ENCODE data around the gene GBF1. TPM values are rescaled to one million over a fixed set of nuclear protein-coding genes. Genes with fewer than 3 reads are reported as not detected.
A peak's percentile ranks its signal among the peaks of the same experiment; 100 is the strongest.
"Not testable (repeated sequence)": the region's sequence is repeated elsewhere in the genome, so short reads cannot be mapped to it uniquely, and the experiment has no call there.

The GBF1 gene
- total RNA-seq, 1 donor from 2014 or later, result 71.6 TPM

DNA sequence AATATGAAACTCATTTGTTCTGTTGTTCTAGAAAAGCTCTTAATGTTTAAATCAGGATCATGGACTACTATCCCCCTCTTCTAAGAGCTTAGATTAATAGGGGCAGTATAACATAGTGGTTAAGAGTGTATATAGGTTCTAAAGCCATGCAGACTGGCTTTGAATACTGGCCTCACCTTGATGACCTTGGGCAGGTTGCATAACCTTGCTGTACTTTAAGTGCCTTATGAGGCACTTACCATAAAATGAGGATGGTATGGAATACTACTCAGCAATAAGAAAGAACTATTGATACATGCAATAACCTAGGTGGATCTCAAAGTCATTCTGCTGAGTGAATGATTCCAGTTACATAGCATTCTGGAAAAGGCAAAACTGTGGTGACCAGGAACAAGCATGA lies 53.6 kb downstream of the GBF1 start:
- H3K27me3 Mint-ChIP-seq (ENCODE audit: unreplicated experiment), result peaks cover 1% of the 10 kb centered on the region
- no peak overlapping the region for H3K27ac Mint-ChIP-seq (ENCODE audit: unreplicated experiment)
- DNase-seq, result no peak
- peaks cover 5% of the 10 kb centered on the region for H3K36me3 Mint-ChIP-seq (ENCODE audit: unreplicated experiment)
- peak overlapping the region; percentile 20 for H3K4me3 Mint-ChIP-seq (ENCODE audit: unreplicated experiment)
- H3K4me1 Mint-ChIP-seq (ENCODE audit: low read depth, unreplicated experiment), result peaks cover 13% of the 10 kb centered on the region
- TF ChIP-seq, protein P1, sequence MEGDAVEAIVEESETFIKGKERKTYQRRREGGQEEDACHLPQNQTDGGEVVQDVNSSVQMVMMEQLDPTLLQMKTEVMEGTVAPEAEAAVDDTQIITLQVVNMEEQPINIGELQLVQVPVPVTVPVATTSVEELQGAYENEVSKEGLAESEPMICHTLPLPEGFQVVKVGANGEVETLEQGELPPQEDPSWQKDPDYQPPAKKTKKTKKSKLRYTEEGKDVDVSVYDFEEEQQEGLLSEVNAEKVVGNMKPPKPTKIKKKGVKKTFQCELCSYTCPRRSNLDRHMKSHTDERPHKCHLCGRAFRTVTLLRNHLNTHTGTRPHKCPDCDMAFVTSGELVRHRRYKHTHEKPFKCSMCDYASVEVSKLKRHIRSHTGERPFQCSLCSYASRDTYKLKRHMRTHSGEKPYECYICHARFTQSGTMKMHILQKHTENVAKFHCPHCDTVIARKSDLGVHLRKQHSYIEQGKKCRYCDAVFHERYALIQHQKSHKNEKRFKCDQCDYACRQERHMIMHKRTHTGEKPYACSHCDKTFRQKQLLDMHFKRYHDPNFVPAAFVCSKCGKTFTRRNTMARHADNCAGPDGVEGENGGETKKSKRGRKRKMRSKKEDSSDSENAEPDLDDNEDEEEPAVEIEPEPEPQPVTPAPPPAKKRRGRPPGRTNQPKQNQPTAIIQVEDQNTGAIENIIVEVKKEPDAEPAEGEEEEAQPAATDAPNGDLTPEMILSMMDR (IDR thresholded peaks at IDR 0.05; ENCODE audit: partially characterized antibody, unreplicated experiment), result no peak
- peaks cover 5% of the 10 kb centered on the region for H3K9me3 Mint-ChIP-seq (ENCODE audit: unreplicated experiment)

DNA sequence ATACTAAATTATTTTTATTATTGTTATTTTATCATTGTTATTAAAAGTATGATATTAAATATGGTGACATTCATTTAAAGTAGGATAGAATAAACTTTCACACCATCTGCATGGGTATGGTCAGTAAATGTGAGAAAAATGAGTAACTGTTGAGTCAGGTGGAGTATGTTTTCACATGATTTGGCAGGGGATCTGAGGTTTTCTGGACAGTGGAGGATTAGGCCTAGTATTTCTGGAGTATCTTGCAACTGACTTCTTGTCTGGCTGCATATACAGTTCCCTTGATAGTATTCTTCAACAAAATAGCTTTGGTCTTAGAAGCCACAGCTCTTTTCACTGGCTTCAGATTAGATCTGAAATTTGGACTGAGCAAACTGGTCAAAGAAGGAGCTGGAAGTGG lies 54.5 kb downstream of the GBF1 start:
- peak overlapping the region; percentile 69 for H3K4me3 Mint-ChIP-seq (ENCODE audit: unreplicated experiment)
- DNase-seq, result no peak
- peaks cover 1% of the 10 kb centered on the region for H3K27me3 Mint-ChIP-seq (ENCODE audit: unreplicated experiment)
- TF ChIP-seq, protein P1 (IDR thresholded peaks at IDR 0.05; ENCODE audit: partially characterized antibody, unreplicated experiment), result no peak
- peak overlapping the region; percentile 85 for H3K27ac Mint-ChIP-seq (ENCODE audit: unreplicated experiment)
- H3K9me3 Mint-ChIP-seq (ENCODE audit: unreplicated experiment), result peaks cover 5% of the 10 kb centered on the region
- H3K4me1 Mint-ChIP-seq (ENCODE audit: low read depth, unreplicated experiment), result peaks cover 12% of the 10 kb centered on the region
- peaks cover 5% of the 10 kb centered on the region for H3K36me3 Mint-ChIP-seq (ENCODE audit: unreplicated experiment)

DNA sequence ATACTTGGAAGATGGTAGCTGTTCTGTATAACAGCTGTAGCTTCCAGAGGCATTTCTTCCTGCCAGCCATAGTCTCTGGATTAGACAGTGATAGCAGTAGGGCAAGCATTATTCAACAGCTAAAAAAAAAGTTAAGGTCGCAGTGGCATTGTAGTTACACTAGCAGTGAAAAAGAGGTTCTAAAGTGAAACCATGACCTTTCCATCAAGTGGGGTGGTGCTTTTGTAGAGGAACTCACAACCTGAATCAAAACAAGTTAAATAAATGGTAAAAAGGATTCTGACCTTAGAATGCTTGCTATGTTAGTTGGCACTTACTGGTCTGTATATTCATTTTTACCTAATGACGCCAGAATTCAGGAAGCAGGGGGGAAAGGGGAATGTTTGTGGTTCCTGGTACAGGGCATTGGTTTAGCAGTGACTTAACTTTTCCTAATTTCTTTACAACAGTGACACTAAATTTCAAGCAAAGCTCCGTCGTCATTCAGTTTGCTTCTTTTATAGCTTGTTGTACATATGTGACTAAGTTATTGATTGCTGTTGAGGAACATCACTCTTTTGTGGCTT lies 55.0 kb downstream of the GBF1 start:
- TF ChIP-seq, protein P1 (IDR thresholded peaks at IDR 0.05; ENCODE audit: partially characterized antibody, unreplicated experiment), result no peak
- H3K9me3 Mint-ChIP-seq (ENCODE audit: unreplicated experiment), result peaks cover 5% of the 10 kb centered on the region
- peaks cover 1% of the 10 kb centered on the region for H3K27me3 Mint-ChIP-seq (ENCODE audit: unreplicated experiment)
- peak overlapping the region; percentile 69 for H3K4me3 Mint-ChIP-seq (ENCODE audit: unreplicated experiment)
- H3K27ac Mint-ChIP-seq (ENCODE audit: unreplicated experiment), result peak overlapping the region; percentile 85
- H3K4me1 Mint-ChIP-seq (ENCODE audit: low read depth, unreplicated experiment), result peaks cover 11% of the 10 kb centered on the region
- DNase-seq, result no peak
- H3K36me3 Mint-ChIP-seq (ENCODE audit: unreplicated experiment), result peaks cover 5% of the 10 kb centered on the region

DNA sequence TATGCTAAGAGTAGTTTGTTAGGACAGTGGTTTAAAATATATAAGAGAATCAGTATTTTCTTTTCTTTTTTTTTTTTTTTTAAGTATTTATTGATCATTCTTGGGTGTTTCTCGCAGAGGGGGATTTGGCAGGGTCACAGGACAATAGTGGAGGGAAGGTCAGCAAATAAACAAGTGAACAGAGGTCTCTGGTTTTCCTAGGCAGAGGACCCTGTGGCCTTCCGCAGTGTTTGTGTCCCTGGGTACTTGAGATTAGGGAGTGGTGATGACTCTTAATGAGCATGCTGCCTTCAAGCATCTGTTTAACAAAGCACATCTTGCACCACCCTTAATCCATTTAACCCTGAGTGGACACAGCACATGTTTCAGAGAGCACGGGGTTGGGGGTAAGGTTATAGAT lies 55.6 kb downstream of the GBF1 start:
- H3K27me3 Mint-ChIP-seq (ENCODE audit: unreplicated experiment); DNase-seq; H3K9me3 Mint-ChIP-seq (ENCODE audit: unreplicated experiment); H3K36me3 Mint-ChIP-seq (ENCODE audit: unreplicated experiment): not testable (repeated sequence)
- Mint-ChIP-seq H3K4me3 (ENCODE audit: unreplicated experiment) (peak overlapping the region; percentile 49), H3K27ac (ENCODE audit: unreplicated experiment) (peak overlapping the region; percentile 85), H3K4me1 (ENCODE audit: low read depth, unreplicated experiment) (peaks cover 11% of the 10 kb centered on the region)

DNA sequence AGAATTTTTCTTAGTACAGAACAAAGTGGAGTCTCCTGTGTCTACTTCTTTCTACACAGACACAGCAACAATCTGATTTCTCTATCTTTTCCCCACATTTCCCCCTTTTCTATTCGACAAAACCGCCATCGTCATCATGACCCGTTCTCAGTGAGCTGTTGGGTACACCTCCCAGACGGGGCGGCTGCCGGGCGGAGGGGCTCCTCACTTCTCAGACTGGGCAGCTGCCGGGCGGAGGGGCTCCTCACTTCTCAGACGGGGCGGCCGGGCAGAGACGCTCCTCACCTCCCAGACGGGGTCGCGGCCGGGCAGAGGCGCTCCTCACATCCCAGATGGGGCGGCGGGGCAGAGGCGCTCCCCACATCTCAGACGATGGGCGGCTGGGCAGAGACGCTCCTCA lies 56.0 kb downstream of the GBF1 start:
- not testable (repeated sequence) for DNase-seq; H3K9me3 Mint-ChIP-seq (ENCODE audit: unreplicated experiment); H3K4me3 Mint-ChIP-seq (ENCODE audit: unreplicated experiment); H3K27me3 Mint-ChIP-seq (ENCODE audit: unreplicated experiment); H3K36me3 Mint-ChIP-seq (ENCODE audit: unreplicated experiment)
- Mint-ChIP-seq H3K27ac (ENCODE audit: unreplicated experiment) (peak overlapping the region; percentile 55), H3K4me1 (ENCODE audit: low read depth, unreplicated experiment) (peaks cover 11% of the 10 kb centered on the region)

DNA sequence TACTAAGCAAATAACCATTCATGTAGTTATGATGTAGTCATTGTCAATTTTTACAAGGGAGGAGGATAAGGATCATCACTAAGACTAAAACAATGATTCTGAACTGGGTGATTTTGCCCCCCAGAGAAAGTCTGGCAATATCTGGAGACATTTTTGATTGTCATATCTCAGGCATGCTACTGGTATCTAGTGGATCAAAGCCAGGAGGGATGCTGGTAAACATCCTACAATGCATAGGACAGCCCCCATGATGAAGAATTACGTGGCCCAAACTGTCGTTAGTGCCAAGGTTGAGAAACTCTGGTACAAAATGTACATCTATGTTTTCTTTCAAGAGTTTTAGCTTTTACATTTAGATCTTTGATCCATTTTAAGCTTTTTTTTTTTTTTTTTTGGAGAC lies 57.3 kb downstream of the GBF1 start:
- no peak for DNase-seq
- Mint-ChIP-seq H3K27ac (ENCODE audit: unreplicated experiment) (peak overlapping the region; percentile 8), H3K4me3 (ENCODE audit: unreplicated experiment) (no peak overlapping the region), H3K36me3 (ENCODE audit: unreplicated experiment) (peaks cover 5% of the 10 kb centered on the region), H3K9me3 (ENCODE audit: unreplicated experiment) (peaks cover 5% of the 10 kb centered on the region), H3K27me3 (ENCODE audit: unreplicated experiment) (peaks cover 1% of the 10 kb centered on the region), H3K4me1 (ENCODE audit: low read depth, unreplicated experiment) (peaks cover 11% of the 10 kb centered on the region)
- TF ChIP-seq, protein P1 (IDR thresholded peaks at IDR 0.05; ENCODE audit: partially characterized antibody, unreplicated experiment), result no peak

Measured in glutamatergic neuron (in vitro differentiated cells).